BLaER1 treated with 17β-estradiol and CSF1 and Interleukin-3, amounts not matched to agents 10 nM and 100 nM (cell line): ENCODE measurements around the gene SH3RF1.
A peak's percentile ranks its signal among the peaks of the same experiment; 100 is the strongest.

Experiments used
- H3K27ac ChIP-seq, 11 experiments: shearing (Covaris generic); formaldehyde crosslinking; 2 replicates each; pipeline ENCODE4 v1.8.1; 2022
- H3K27me3 ChIP-seq, 11 experiments: shearing (Covaris generic); formaldehyde crosslinking; 2 replicates each; pipeline ENCODE4 v1.8.1; 2022
- H3K36me3 ChIP-seq, 11 experiments: shearing (Covaris generic); formaldehyde crosslinking; 2 replicates each; pipeline ENCODE4 v1.8.1; 2022
- H3K4me1 ChIP-seq, 10 experiments: shearing (Covaris generic); formaldehyde crosslinking; 2 replicates each; pipeline ENCODE4 v1.8.1; 2022
- H3K4me2 ChIP-seq, 11 experiments: shearing (Covaris generic); formaldehyde crosslinking; 2 replicates each; pipeline ENCODE4 v1.8.1; 2022
- H3K4me3 ChIP-seq, 10 experiments: shearing (Covaris generic); formaldehyde crosslinking; 2 replicates each; pipeline ENCODE4 v1.8.1; 2022
- H3K9ac ChIP-seq, 11 experiments: shearing (Covaris generic); formaldehyde crosslinking; 2 replicates each; pipeline ENCODE4 v1.8.1; 2022
- H3K9me3 ChIP-seq, 11 experiments: shearing (Covaris generic); formaldehyde crosslinking; replicated peaks in 1 of 11; 2 replicates each; pipeline ENCODE4 v1.8.1; 2022
- H4K20me1 ChIP-seq, 11 experiments: shearing (Covaris generic); formaldehyde crosslinking; 2 replicates each; pipeline ENCODE4 v1.8.1; 2022
- Cebpa-rat ChIP-seq, 11 experiments: shearing (Covaris generic); IDR thresholded peaks; 2 replicates each; pipeline ENCODE4 v1.8.1; 2022

The SH3RF1 gene

DNA sequence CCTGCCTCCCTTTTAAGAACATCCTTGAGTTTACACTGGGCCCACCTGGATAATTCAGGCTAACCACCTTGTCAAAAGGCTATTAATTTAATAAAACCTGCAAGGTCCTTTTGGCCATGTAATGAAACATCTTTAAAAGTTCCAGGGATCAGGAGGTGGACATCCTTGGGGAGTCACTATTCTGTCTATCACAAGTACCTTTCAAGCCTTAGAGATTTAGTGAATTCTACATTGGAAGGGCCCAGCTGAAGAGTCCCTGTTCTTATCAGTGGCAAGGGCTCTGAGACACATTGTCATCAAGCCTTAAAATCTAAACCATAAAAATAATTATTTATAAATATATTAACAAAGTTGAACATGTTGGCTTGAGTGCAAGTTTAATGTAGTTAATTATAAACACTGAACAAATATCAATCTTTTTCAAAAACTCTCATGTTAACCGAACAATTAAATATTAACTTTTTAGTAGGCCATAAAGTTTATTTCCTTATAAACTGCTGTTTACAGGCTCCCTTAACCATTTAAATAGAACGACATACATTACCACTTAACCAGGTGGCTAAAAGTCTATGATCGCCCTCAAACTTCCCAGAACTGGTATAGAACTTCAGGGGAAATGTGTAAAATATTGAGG, 156.3 kb downstream of the SH3RF1 start:
- Histone ChIP-seq H3K4me3 (no peak overlapping the region), H3K36me3 (peaks cover 84 to 100% (median 98%) of the 10 kb centered on the region in 11 experiments), H3K27ac (no peak overlapping the region), H3K9ac (no peak overlapping the region), H3K4me1 (peaks cover 0 to 17% (median 0%) of the 10 kb centered on the region in 10 experiments; a peak in 6 of 20 replicates), H3K9me3 (no peaks in the 10 kb centered on the region), H3K4me2 (no peak overlapping the region), H3K27me3 (no peaks in the 10 kb centered on the region), H4K20me1 (peaks cover 0 to 7% (median 0%) of the 10 kb centered on the region in 11 experiments; a peak in 3 of 22 replicates)
- no peak for TF ChIP-seq Cebpa-rat (IDR thresholded peaks at IDR 0.05)

DNA sequence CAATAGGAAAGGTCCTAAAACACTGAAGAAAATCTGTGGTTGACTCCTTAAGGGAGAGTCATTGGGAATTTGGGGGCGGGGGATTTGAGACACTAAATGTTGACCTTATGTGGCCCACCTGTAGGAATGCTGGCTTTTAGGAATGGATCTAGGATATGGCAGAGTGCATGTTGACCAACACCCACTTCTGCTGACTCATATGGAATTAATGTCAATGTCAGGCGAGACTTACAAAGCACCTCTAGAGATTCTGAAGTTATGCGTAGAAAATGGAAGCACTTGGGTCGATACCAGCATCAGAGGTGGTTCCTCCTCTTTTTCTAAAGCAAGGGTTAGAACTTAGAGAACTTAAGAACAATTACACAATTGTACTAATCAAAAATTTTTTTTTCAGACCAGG, 160.1 kb downstream of the SH3RF1 start:
- TF ChIP-seq Cebpa-rat (IDR thresholded peaks at IDR 0.05): no peak
- Histone ChIP-seq H3K27me3 (no peaks in the 10 kb centered on the region), H3K27ac (no peak overlapping the region), H3K4me2 (no peak overlapping the region), H4K20me1 (peaks cover 0 to 5% (median 0%) of the 10 kb centered on the region in 11 experiments; a peak in 2 of 22 replicates), H3K9ac (no peak overlapping the region), H3K36me3 (peaks cover 84 to 100% (median 98%) of the 10 kb centered on the region in 11 experiments), H3K4me3 (no peak overlapping the region), H3K9me3 (no peaks in the 10 kb centered on the region), H3K4me1 (peaks cover 0 to 15% (median 8%) of the 10 kb centered on the region in 10 experiments; a peak in 15 of 20 replicates)

- no peak for TF ChIP-seq Cebpa-rat (IDR thresholded peaks at IDR 0.05)
- H3K36me3 ChIP-seq: peaks cover 75 to 100% (median 99%) of the 10 kb centered on the region in 11 experiments
- H3K9ac ChIP-seq: no peak overlapping the region
- peaks cover 0 to 17% (median 12%) of the 10 kb centered on the region in 10 experiments; a peak in 13 of 20 replicates for H3K4me1 ChIP-seq
- no peak overlapping the region for H3K4me3 ChIP-seq
- no peak overlapping the region for H3K27ac ChIP-seq
- H3K27me3 ChIP-seq: no peaks in the 10 kb centered on the region
- H3K9me3 ChIP-seq: no peaks in the 10 kb centered on the region
- H3K4me2 ChIP-seq: no peak overlapping the region
- peaks cover 0 to 5% (median 0%) of the 10 kb centered on the region in 11 experiments; a peak in 2 of 22 replicates for H4K20me1 ChIP-seq
Measured at GRCh38 chr4:169109035-169109675, 161.6 kb downstream of the SH3RF1 start.

DNA sequence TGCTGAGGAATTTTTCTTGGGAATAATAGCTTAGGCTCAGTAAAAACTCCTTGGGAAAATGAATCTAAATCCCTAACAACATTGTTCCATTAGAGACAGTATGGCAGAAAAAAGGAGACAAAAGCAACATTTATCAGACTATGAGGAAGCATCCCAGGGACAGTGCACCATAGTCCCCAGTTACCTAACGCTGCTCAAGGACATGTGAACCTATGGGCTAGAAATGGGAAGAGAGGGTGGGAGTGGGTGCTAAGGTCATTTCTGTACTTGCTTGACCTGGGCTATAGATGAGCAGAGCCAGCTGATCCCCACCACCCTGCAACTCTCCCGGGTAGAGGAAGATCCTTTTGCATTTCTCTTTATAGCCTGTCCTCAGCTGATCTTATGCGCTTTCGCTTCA, 162.5 kb downstream of the SH3RF1 start:
- Histone ChIP-seq H4K20me1 (peaks cover 0 to 5% (median 0%) of the 10 kb centered on the region in 11 experiments; a peak in 2 of 22 replicates), H3K27me3 (no peaks in the 10 kb centered on the region), H3K9me3 (no peaks in the 10 kb centered on the region), H3K4me1 (peaks cover 0 to 17% (median 12%) of the 10 kb centered on the region in 10 experiments; a peak in 13 of 20 replicates), H3K4me2 (no peak overlapping the region), H3K9ac (no peak overlapping the region), H3K27ac (no peak overlapping the region), H3K36me3 (peaks cover 70 to 100% (median 99%) of the 10 kb centered on the region in 11 experiments), H3K4me3 (no peak overlapping the region)
- no peak for TF ChIP-seq Cebpa-rat (IDR thresholded peaks at IDR 0.05)

DNA sequence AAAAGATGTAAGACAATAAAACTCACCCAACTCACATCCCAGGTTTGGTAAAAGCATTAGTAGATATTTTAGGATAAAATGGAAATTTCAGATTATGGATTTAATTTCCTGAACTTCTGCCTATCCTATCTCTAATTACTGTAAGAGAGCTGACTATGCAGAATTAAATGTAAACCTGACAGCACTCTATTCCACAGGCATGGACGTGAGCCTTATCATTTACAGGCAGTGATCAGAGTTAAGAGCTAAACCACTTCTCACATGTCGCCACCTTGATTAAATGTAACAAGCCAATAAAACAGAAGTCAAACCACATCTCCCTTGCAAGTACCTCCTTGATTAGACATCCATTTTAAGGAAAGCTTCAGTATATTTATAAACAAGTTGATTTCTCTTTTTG, 163.2 kb downstream of the SH3RF1 start:
- no peak overlapping the region for H3K4me2 ChIP-seq
- H3K4me1 ChIP-seq: peaks cover 0 to 17% (median 12%) of the 10 kb centered on the region in 10 experiments; a peak in 13 of 20 replicates
- no peak for TF ChIP-seq Cebpa-rat (IDR thresholded peaks at IDR 0.05)
- peaks cover 64 to 100% (median 94%) of the 10 kb centered on the region in 11 experiments for H3K36me3 ChIP-seq
- H3K27ac ChIP-seq: no peak overlapping the region
- no peaks in the 10 kb centered on the region for H3K27me3 ChIP-seq
- peaks cover 0 to 5% (median 0%) of the 10 kb centered on the region in 11 experiments; a peak in 2 of 22 replicates for H4K20me1 ChIP-seq
- no peaks in the 10 kb centered on the region for H3K9me3 ChIP-seq
- no peak overlapping the region for H3K4me3 ChIP-seq
- H3K9ac ChIP-seq: no peak overlapping the region

GRCh38 chr4:169106696-169107229, 164.0 kb downstream of the SH3RF1 start:
- H3K9me3 ChIP-seq: no peaks in the 10 kb centered on the region
- peaks cover 0 to 5% (median 0%) of the 10 kb centered on the region in 11 experiments; a peak in 2 of 22 replicates for H4K20me1 ChIP-seq
- H3K9ac ChIP-seq: no peak overlapping the region
- TF ChIP-seq Cebpa-rat (IDR thresholded peaks at IDR 0.05): no peak
- H3K4me2 ChIP-seq: peak overlapping the region in 1 of 11 experiments; percentile 42; a peak in 1 of 22 replicates
- 0 out of 22 replicates have a peak overlapping the region, but pooled peaks of 3 of the 11 experiments have one; percentile 2 to 34 (median 33) for H3K27ac ChIP-seq
- no peak overlapping the region for H3K4me3 ChIP-seq
- no peaks in the 10 kb centered on the region for H3K27me3 ChIP-seq
- H3K36me3 ChIP-seq: peaks cover 64 to 100% (median 91%) of the 10 kb centered on the region in 11 experiments
- peaks cover 0 to 22% (median 15%) of the 10 kb centered on the region in 10 experiments; a peak in 16 of 20 replicates for H3K4me1 ChIP-seq

DNA sequence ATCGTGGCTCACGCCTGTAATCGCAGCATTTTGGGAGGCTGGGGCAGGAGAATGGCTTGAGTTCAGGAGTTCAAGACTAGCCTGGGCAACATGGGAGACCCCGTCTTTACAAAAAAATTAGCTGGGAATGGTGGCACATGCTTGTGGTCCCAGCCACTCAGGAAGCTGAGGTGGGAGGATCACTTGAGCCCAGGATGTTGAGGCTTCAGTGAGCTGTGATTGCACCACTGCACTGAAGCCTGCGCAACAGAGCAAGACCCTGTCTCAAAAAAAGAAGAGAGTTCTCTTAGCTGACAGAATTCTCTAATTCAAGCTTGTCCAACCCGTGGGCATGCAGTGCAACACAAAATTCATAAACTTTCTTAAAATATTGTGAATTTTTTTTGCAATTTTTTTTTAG, 165.1 kb downstream of the SH3RF1 start:
- peak overlapping the region in 7 of 11 experiments; percentile 20 to 67 (median 42); a peak in 9 of 22 replicates for H3K4me2 ChIP-seq
- H3K4me1 ChIP-seq: peaks cover under 1 to 31% (median 21%) of the 10 kb centered on the region in 10 experiments; a peak in 19 of 20 replicates
- peaks cover 56 to 100% (median 91%) of the 10 kb centered on the region in 11 experiments for H3K36me3 ChIP-seq

DNA sequence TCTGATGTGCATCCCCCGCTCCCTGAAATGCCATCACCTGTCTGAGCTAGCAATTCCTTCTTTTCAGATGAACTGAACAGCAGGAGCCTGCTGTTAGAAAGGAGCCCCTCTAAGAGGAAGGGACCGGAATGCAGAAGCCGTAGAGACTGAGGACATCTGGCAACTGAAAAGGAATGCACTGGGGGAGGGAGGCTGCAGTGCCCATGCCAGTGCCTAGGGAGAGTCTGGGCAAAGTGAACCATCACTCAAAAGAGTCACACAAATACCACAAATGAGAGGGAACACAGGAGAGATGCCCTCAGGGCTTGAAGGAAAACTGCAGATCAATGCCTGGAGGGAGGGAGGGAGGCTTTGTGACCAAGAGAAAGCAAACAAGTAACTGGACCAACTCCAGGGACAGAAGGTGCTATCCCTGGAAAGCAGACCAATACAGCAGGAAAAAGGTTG, 166.8 kb downstream of the SH3RF1 start:
- H3K9ac ChIP-seq: no peak overlapping the region
- no peak overlapping the region for H3K4me3 ChIP-seq
- peaks cover 17 to 47% (median 37%) of the 10 kb centered on the region in 10 experiments for H3K4me1 ChIP-seq
- H3K4me2 ChIP-seq: no peak overlapping the region
- H4K20me1 ChIP-seq: peaks cover 0 to 5% (median 0%) of the 10 kb centered on the region in 11 experiments; a peak in 2 of 22 replicates
- H3K27me3 ChIP-seq: no peaks in the 10 kb centered on the region
- H3K9me3 ChIP-seq: no peaks in the 10 kb centered on the region
- peaks cover 41 to 99% (median 80%) of the 10 kb centered on the region in 11 experiments for H3K36me3 ChIP-seq
- TF ChIP-seq Cebpa-rat (IDR thresholded peaks at IDR 0.05): no peak
- H3K27ac ChIP-seq: peak overlapping the region in 1 of 11 experiments; percentile 25; a peak in 2 of 22 replicates

More for the DNA sequence above, 165.1 kb downstream of the SH3RF1 start:
- Histone ChIP-seq H3K9me3 (no peaks in the 10 kb centered on the region), H3K9ac (no peak overlapping the region; a peak in 1 of 22 replicates), H3K4me3 (no peak overlapping the region), H3K27me3 (no peaks in the 10 kb centered on the region), H4K20me1 (peaks cover 0 to 5% (median 0%) of the 10 kb centered on the region in 11 experiments; a peak in 2 of 22 replicates), H3K27ac (peak overlapping the region in 6 of 11 experiments; percentile 1 to 44 (median 38); a peak in 9 of 22 replicates)
- peak in 4 of 11 experiments; percentile 23 to 64 (median 40); a peak in 4 of 22 replicates for TF ChIP-seq Cebpa-rat (IDR thresholded peaks at IDR 0.05)
